K562 (cell line): ENCODE results near the gene IGLL1. TPM values are rescaled to one million over a fixed set of nuclear protein-coding genes. Genes with fewer than 3 reads are reported as not detected.

Experiments
- ARID1B ChIP-seq: fragments of 450-650 bp; IDR thresholded peaks from 2 replicates; pipeline ENCODE4 v1.6.1; 2016; ENCODE audit warnings: antibody characterized with exemption, mild to moderate bottlenecking, inconsistent platforms
- CBFA2T2 ChIP-seq: fragments of 450-650 bp; conservative IDR thresholded peaks from 2 replicates; pipeline ENCODE4 v1.6.1; 2017; ENCODE audit warnings: mild to moderate bottlenecking
- CBFA2T3 ChIP-seq: fragments of 450-650 bp; IDR thresholded peaks from 2 replicates; pipeline ENCODE4 v1.6.1; 2017
- CTBP1 ChIP-seq: fragments of 450-650 bp; IDR thresholded peaks from 2 replicates; pipeline ENCODE4 v1.6.1; 2016; ENCODE audit warnings: borderline replicate concordance
- CXXC5 ChIP-seq: fragments of 250-450 bp; sonication (Bioruptor Pico); IDR thresholded peaks from 2 replicates; pipeline ENCODE4 v1.8.0; 2022; ENCODE audit warnings: inconsistent platforms, mild to moderate bottlenecking, moderate library complexity
- ESRRA ChIP-seq: fragments of 450-650 bp; IDR thresholded peaks from 2 replicates; pipeline ENCODE4 v1.6.1; 2014; ENCODE audit warnings: low read depth, mild to moderate bottlenecking, moderate library complexity, borderline replicate concordance
- L3MBTL2 ChIP-seq: fragments of 450-650 bp; IDR thresholded peaks from 2 replicates; pipeline ENCODE4 v1.6.1; 2016; ENCODE audit warnings: mild to moderate bottlenecking, moderate library complexity
- MTA1 ChIP-seq: fragments of 450-650 bp; IDR thresholded peaks from 2 replicates; pipeline ENCODE4 v1.6.1; 2017; ENCODE audit warnings: borderline replicate concordance
- MTA3 ChIP-seq: fragments of 450-650 bp; formaldehyde crosslinking; IDR thresholded peaks from 2 replicates; pipeline ENCODE4 v1.6.1; 2017; ENCODE audit warnings: mild to moderate bottlenecking, borderline replicate concordance
- NCOR1 ChIP-seq: fragments of 450-650 bp; IDR thresholded peaks from 2 replicates; pipeline ENCODE4 v1.6.1; 2016; ENCODE audit warnings: mild to moderate bottlenecking, moderate library complexity
- PHF21A ChIP-seq: fragments of 450-650 bp; IDR thresholded peaks from 2 replicates; pipeline ENCODE4 v1.6.1; 2017; ENCODE audit warnings: low read depth, borderline replicate concordance
- RAD21 ChIP-seq, 2 experiments: fragments of 250-450 bp in 1 of 2; fragments of 450-650 bp in 1 of 2; sonication (Bioruptor Pico) in 1 of 2; formaldehyde crosslinking in 1 of 2; IDR thresholded peaks in 1 of 2; conservative IDR thresholded peaks in 1 of 2; 2 replicates each; pipeline versions ENCODE4 v1.4.0 to v1.8.0; 2020 to 2022; ENCODE audit warnings: mild to moderate bottlenecking in 2 of 2, moderate library complexity in 1 of 2
- RBBP5 ChIP-seq: fragments of 200-600 bp; sonication (generic); IDR thresholded peaks from 2 replicates; pipeline ENCODE4 v1.6.1; 2012; ENCODE audit warnings: borderline replicate concordance, mild to moderate bottlenecking, low read length, control low read depth, inconsistent platforms; ENCODE audit not compliant: insufficient read depth, poor library complexity, severe bottlenecking
- SMARCA4 ChIP-seq: fragments of 450-650 bp; IDR thresholded peaks from 2 replicates; pipeline ENCODE4 v1.6.1; 2016
- SPI1 ChIP-seq: IDR thresholded peaks from 2 replicates; pipeline ENCODE4 v1.6.1; 2011; ENCODE audit warnings: low read depth, low read length, control low read depth, borderline replicate concordance
- TAL1 ChIP-seq: fragments of 450-650 bp; IDR thresholded peaks from 2 replicates; pipeline ENCODE4 v1.6.1; 2016; ENCODE audit warnings: mild to moderate bottlenecking
- TCF3 ChIP-seq: sonication (generic); formaldehyde crosslinking; IDR thresholded peaks from 2 replicates; pipeline ENCODE4 v1.4.0; 2020; ENCODE audit warnings: mild to moderate bottlenecking, missing genetic modification reagents
- ZNF263 ChIP-seq: sonication (generic); formaldehyde crosslinking; IDR thresholded peaks from 2 replicates; pipeline ENCODE4 v1.8.0; 2022; ENCODE audit warnings: mild to moderate bottlenecking, missing genetic modification reagents, borderline replicate concordance
- polyA plus RNA-seq, 8 experiments: library from polyadenylated mRNA; depleted of rRNA in 4 of 8; stranded (reverse) in 5 of 8; unstranded in 3 of 8; fragments of >200 nt; fragmentation: Nextera tagmentation in 2 of 8; fragmentation: Illumina TruSeq in 1 of 8; extraction: Ambion mirVana in 2 of 8; extraction: Trizol in 1 of 8; gene quantifications; 2 replicates each; pipeline versions ENCODE4 v1.2.1 to v1.2.3, GENCODE V29; 2011 to 2014; ENCODE audit warnings: inconsistent platforms in 1 of 8, missing spikeins in 1 of 8
- total RNA-seq, 7 experiments: library from RNA; depleted of rRNA in 6 of 7; stranded (reverse); fragments of >200 nt in 6 of 7; fragmentation: Illumina TruSeq in 2 of 7; extraction: Trizol in 2 of 7; gene quantifications; 2 replicates each; pipeline versions ENCODE4 v1.2.1 to v1.2.3, GENCODE V29; 2011 to 2021; ENCODE audit warnings: low replicate concordance in 1 of 7
- TF ChIP-seq, protein P1 (sequence below), 3 experiments: IDR thresholded peaks in 2 of 3; conservative IDR thresholded peaks in 1 of 3; 2 replicates each; pipeline ENCODE4 v1.5.1; 2011 to 2012; ENCODE audit warnings: low read length in 3 of 3, mild to moderate bottlenecking in 3 of 3, control low read depth in 2 of 3, improper control_type of control experiment in 1 of 3, inconsistent platforms in 1 of 3, low read depth in 1 of 3, mixed read lengths in 1 of 3, moderate library complexity in 1 of 3; ENCODE audit not compliant: insufficient read depth in 2 of 3

Gene IGLL1
- total and polyA plus RNA-seq, 9 of the 15 experiments (the other 6 are each of a cell fraction or from before 2014, with no cell fraction given) = 0.10 to 0.32 (median 0.20) TPM; not detected in 6

DNA sequence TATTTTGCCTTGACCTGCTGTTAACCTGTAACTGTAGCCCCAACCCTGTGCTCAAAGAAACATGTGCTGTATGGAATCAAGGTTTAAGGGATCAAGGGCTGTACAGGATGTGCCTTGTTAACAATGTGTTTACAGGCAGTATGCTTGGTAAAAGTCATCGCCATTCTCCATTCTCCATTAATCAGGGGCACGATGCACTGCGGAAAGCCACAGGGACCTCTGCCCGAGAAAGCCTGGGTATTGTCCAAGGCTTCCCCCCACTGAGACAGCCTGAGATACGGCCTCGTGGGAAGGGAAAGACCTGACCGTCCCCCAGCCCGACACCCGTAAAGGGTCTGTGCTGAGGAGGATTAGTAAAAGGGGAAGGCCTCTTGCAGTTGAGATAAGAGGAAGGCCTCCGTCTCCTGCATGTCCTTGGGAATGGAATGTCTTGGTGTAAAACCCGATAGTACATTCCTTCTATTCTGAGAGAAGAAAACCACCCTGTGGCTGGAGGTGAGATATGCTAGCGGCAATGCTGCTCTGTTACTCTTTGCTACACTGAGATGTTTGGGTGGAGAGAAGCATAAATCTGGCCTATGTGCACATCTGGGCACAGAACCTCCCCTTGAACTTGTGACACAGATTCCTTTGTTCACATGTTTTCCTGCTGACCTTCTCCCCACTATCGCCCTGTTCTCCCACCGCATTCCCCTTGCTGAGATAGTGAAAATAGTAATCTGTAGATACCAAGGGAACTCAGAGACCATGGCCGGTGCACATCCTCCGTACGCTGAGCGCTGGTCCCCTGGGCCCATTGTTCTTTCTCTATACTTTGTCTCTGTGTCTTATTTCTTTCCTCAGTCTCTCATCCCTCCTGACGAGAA is 42.0 kb downstream of the IGLL1 start (continued):
- TF ChIP-seq CBFA2T3 (peak; percentile 76), TAL1 (peak; percentile 32; the same call in 1 of the 2 replicates), CTBP1 (peak; percentile 63; the same call in 1 of the 2 replicates), ARID1B (peak; percentile 57; the same call in 1 of the 2 replicates), MTA1 (0 out of 2 replicates have a peak, but pooled peaks have one; percentile 26), ESRRA (peak; percentile 76; the same call in 1 of the 2 replicates), ZNF263 (0 out of 2 replicates have a peak, but pooled peaks have one; percentile 24), SPI1 (peak; percentile 81; the same call in 1 of the 2 replicates), RBBP5 (peak; percentile 21), NCOR1 (peak; percentile 57), TCF3 (CRISPR knock-in tag) (peak; percentile 78), RAD21 (CRISPR knock-in tag; conservative IDR thresholded peaks at IDR 0.05 in 1 of 2, IDR thresholded peaks at IDR 0.05 in 1 of 2) (peak; percentile 27 to 63; a peak in 3 of 4 replicates), MTA3 (peak; percentile 24; the same call in 1 of the 2 replicates), CXXC5 (CRISPR knock-in tag) (peak; percentile 28; the same call in 1 of the 2 replicates), L3MBTL2 (peak; percentile 57; the same call in 1 of the 2 replicates), CBFA2T2 (peak; percentile 30), PHF21A (0 out of 2 replicates have a peak, but pooled peaks have one; percentile 37), SMARCA4 (0 out of 2 replicates have a peak, but pooled peaks have one; percentile 37)
- TF ChIP-seq, protein P1, sequence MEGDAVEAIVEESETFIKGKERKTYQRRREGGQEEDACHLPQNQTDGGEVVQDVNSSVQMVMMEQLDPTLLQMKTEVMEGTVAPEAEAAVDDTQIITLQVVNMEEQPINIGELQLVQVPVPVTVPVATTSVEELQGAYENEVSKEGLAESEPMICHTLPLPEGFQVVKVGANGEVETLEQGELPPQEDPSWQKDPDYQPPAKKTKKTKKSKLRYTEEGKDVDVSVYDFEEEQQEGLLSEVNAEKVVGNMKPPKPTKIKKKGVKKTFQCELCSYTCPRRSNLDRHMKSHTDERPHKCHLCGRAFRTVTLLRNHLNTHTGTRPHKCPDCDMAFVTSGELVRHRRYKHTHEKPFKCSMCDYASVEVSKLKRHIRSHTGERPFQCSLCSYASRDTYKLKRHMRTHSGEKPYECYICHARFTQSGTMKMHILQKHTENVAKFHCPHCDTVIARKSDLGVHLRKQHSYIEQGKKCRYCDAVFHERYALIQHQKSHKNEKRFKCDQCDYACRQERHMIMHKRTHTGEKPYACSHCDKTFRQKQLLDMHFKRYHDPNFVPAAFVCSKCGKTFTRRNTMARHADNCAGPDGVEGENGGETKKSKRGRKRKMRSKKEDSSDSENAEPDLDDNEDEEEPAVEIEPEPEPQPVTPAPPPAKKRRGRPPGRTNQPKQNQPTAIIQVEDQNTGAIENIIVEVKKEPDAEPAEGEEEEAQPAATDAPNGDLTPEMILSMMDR (IDR thresholded peaks at IDR 0.05 in 2 of 3, conservative IDR thresholded peaks at IDR 0.05 in 1 of 3; ENCODE audit: insufficient read depth in 2 of 3, low read depth in 1 of 3, low read length in 3 of 3) = peak in 1 of 3 experiments; percentile 36; a peak in 2 of 6 replicates
